NOMO-1 treated with dmso at 0.1 percent for 144 hours (cell line): ENCODE results near the gene LRRC26.
"Not testable (repeated sequence)": the region's sequence is repeated elsewhere in the genome, so short reads cannot be mapped to it uniquely, and the experiment has no call there.

Experiments
- DNase-seq: peaks from one replicate; lab custom pipeline; 2025; ENCODE audit not compliant: unreplicated experiment; lab: John Stamatoyannopoulos, UW

Gene LRRC26

GRCh38 chr9:137121927-137122795 lies 47.7 kb downstream of the LRRC26 start:
- DNase-seq, result not testable (repeated sequence)
